Gastrocnemius medialis (tissue), 4 donors: Measurements from ENCODE around the gene NPAS3. TPM values are rescaled to one million over a fixed set of nuclear protein-coding genes. Genes with fewer than 3 reads are reported as not detected.

Source experiments
- ATAC-seq, 2 donors: fragments of 150-250 bp; one replicate each; pipeline ENCODE4 v1.9.1; 2016
- DNase-seq, 2 donors: peaks; one replicate each; pipeline ENCODE4 v3.0.0-alpha.2; 2019
- H3K27ac ChIP-seq, 4 donors: fragments of 200-600 bp; sonication (generic); 1 replicate in 1 of 4; 2 replicates in 3 of 4; pipeline ENCODE4 v1.5.1; 2016 to 2018; ENCODE audit warnings: mild to moderate bottlenecking in 2 of 4, moderate library complexity in 1 of 4
- H3K27me3 ChIP-seq, 3 donors: fragments of 200-600 bp; sonication (generic) in 2 of 3; 1 replicate in 1 of 3; 2 replicates in 2 of 3; pipeline versions ENCODE4 v1.5.1 to v1.6.0; 2016 to 2019; ENCODE audit warnings: mild to moderate bottlenecking in 1 of 3, moderate library complexity in 1 of 3
- H3K36me3 ChIP-seq, 2 donors: fragments of 200-600 bp; sonication (generic) in 1 of 2; one replicate each; pipeline ENCODE4 v1.5.1; 2017 to 2018
- H3K4me1 ChIP-seq, 2 donors: fragments of 200-600 bp; sonication (generic) in 1 of 2; one replicate each; pipeline ENCODE4 v1.5.1; 2016 to 2017; ENCODE audit warnings: mild to moderate bottlenecking in 2 of 2
- H3K4me3 ChIP-seq, 4 donors: fragments of 200-600 bp; sonication (generic) in 3 of 4; 1 replicate in 1 of 4; 2 replicates in 3 of 4; pipeline ENCODE4 v1.5.1; 2016 to 2019; ENCODE audit warnings: mild to moderate bottlenecking in 2 of 4
- H3K9me3 ChIP-seq, 3 donors: fragments of 200-600 bp; sonication (generic) in 2 of 3; 1 replicate in 1 of 3; 2 replicates in 2 of 3; pipeline ENCODE4 v1.5.1; 2016 to 2019
- POLR2A ChIP-seq, 2 donors: fragments of 450-650 bp; IDR thresholded peaks; one replicate each; pipeline ENCODE4 v1.6.1; 2017; ENCODE audit warnings: antibody characterized with exemption in 2 of 2, mild to moderate bottlenecking in 2 of 2, moderate library complexity in 2 of 2
- in situ Hi-C, 4 donors: fragments of 200-750 bp; cut with MboI; loops; one replicate each; pipeline versions ENCODE4 v1.15.0 to v1.8.0; 2017; ENCODE audit warnings: low sequenced_read_pairs in 4 of 4
- intact Hi-C: fragments of 100-400 bp; cut with DNase I; formaldehyde crosslinking; loops from one replicate; pipeline ENCODE4 v1.15.1; 2023; ENCODE audit warnings: low total_unique reads
- total RNA-seq, 4 donors: library from RNA; depleted of rRNA; stranded (reverse); fragments of >200 nt; gene quantifications; one replicate each; pipeline versions ENCODE4 v1.1.0 to v1.2.3, GENCODE V29; 2016
- TF ChIP-seq, protein P1 (sequence below), 5 experiments: fragments of 450-650 bp in 3 of 5; fragments of 200-600 bp in 2 of 5; sonication (generic) in 2 of 5; IDR thresholded peaks in 4 of 5; conservative IDR thresholded peaks in 1 of 5; 1 replicate in 4 of 5; 2 replicates in 1 of 5; pipeline ENCODE4 v1.5.1; 2016 to 2019; ENCODE audit warnings: antibody characterized with exemption in 5 of 5, mild to moderate bottlenecking in 3 of 5, moderate library complexity in 3 of 5

Gene NPAS3
- total RNA-seq, 4 donors from 2014 or later = 0.82 to 1.00 TPM; not detected in 2

DNA sequence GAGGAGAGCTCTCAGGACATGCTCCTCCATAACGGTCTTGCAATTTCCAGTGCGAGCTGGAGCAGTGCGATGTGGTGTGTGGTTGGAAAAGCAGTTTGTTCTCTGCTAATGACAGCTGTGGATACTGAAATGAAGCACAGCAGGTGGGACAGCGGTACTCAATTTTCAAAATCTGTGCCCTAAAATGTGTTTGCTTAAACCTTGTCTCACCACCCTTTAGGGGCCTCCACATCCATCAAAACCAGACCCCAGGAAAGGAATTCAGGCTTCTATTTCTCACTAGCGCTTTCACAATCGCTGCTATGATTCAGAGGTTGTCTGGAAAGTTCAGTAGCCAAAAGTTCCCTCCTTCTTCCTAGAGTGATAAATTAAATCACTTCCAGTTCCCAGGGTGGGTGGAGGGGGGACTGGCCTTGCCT lies 571.4 kb downstream of the NPAS3 start:
- Histone ChIP-seq H3K27me3 (no peaks in the 10 kb centered on the region), H3K36me3 (no peaks in the 10 kb centered on the region), H3K27ac (no peak overlapping the region), H3K4me3 (no peak overlapping the region), H3K9me3 (no peaks in the 10 kb centered on the region), H3K4me1 (no peaks in the 10 kb centered on the region)
- in situ Hi-C loops (no loop called here), intact Hi-C loops (no loop called here)
- DNase-seq (no peak), ATAC-seq (no peak)
- TF ChIP-seq, protein P1, sequence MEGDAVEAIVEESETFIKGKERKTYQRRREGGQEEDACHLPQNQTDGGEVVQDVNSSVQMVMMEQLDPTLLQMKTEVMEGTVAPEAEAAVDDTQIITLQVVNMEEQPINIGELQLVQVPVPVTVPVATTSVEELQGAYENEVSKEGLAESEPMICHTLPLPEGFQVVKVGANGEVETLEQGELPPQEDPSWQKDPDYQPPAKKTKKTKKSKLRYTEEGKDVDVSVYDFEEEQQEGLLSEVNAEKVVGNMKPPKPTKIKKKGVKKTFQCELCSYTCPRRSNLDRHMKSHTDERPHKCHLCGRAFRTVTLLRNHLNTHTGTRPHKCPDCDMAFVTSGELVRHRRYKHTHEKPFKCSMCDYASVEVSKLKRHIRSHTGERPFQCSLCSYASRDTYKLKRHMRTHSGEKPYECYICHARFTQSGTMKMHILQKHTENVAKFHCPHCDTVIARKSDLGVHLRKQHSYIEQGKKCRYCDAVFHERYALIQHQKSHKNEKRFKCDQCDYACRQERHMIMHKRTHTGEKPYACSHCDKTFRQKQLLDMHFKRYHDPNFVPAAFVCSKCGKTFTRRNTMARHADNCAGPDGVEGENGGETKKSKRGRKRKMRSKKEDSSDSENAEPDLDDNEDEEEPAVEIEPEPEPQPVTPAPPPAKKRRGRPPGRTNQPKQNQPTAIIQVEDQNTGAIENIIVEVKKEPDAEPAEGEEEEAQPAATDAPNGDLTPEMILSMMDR (IDR thresholded peaks at IDR 0.05 in 4 of 5, conservative IDR thresholded peaks at IDR 0.05 in 1 of 5) = no peak
- no peak for TF ChIP-seq POLR2A (IDR thresholded peaks at IDR 0.05)

DNA sequence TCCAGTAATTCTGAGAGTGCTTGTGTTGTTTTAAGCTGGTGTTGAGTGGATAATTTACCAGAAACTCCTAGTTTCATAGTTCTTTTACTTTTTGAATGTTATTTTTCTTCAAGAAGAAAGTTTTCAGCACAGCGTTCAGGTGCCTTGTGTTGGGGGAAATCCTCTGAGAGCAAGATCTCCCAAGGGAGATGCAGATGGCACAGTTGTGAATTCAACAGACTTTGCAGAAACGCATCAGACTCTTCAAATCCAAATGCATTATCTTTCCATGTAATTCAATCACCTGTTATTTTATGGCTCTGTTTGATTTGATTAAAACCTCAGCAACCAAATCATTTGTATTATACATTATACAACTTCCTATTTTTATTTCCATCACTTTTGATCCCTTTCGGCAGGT lies 572.3 kb downstream of the NPAS3 start:
- in situ Hi-C loops = no loop called here
- no peak for ATAC-seq
- Histone ChIP-seq H3K27me3 (no peaks in the 10 kb centered on the region), H3K4me3 (no peak overlapping the region), H3K4me1 (no peaks in the 10 kb centered on the region), H3K36me3 (no peaks in the 10 kb centered on the region), H3K27ac (no peak overlapping the region), H3K9me3 (no peaks in the 10 kb centered on the region)
- intact Hi-C loops = no loop called here
- TF ChIP-seq POLR2A (IDR thresholded peaks at IDR 0.05) = no peak
- TF ChIP-seq, protein P1 (IDR thresholded peaks at IDR 0.05 in 4 of 5, conservative IDR thresholded peaks at IDR 0.05 in 1 of 5) = no peak
- no peak for DNase-seq

DNA sequence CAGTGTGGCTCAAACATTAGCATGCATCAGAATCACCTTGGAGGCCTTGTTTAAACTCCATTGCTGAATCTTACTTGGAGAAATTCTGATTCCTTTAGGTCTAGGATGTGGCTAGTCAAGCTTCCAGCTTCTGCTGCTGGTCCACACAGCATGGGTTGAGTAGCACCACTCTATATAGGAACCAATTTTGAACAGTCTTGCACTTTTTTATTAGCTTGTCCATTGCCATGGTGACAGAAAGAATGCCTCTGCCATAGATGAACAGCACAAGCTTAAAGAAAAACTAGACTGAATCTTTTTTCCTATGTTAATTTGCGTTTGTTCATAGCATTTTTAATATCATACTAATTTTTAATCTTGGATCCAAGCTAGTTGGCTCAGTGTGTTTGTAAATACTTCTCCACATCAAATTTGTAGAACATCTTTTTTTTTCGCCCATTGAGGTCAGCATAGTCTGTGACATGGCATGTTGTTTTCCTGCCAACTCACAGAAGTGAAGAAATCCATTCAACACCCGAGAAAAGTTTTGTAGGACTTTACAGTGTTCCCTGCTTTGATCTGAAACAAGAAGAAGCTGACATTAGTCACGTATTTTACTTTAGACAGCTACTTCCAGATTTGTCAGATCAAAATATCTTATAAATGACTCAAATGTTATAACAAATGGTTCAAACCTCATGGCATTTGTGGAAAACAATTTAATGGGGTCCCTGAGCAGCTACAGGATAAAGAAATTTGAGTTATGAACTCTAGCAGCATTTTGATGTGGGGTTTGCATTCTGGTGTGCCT lies 573.4 kb downstream of the NPAS3 start:
- Histone ChIP-seq H3K36me3 (no peaks in the 10 kb centered on the region), H3K4me1 (no peaks in the 10 kb centered on the region), H3K27me3 (no peaks in the 10 kb centered on the region), H3K27ac (no peak overlapping the region), H3K9me3 (no peaks in the 10 kb centered on the region), H3K4me3 (no peak overlapping the region)
- DNase-seq (no peak), ATAC-seq (no peak)
- in situ Hi-C loops (no loop called here), intact Hi-C loops (no loop called here)
- TF ChIP-seq, protein P1 (IDR thresholded peaks at IDR 0.05 in 4 of 5, conservative IDR thresholded peaks at IDR 0.05 in 1 of 5) = no peak
- TF ChIP-seq POLR2A (IDR thresholded peaks at IDR 0.05) = no peak

DNA sequence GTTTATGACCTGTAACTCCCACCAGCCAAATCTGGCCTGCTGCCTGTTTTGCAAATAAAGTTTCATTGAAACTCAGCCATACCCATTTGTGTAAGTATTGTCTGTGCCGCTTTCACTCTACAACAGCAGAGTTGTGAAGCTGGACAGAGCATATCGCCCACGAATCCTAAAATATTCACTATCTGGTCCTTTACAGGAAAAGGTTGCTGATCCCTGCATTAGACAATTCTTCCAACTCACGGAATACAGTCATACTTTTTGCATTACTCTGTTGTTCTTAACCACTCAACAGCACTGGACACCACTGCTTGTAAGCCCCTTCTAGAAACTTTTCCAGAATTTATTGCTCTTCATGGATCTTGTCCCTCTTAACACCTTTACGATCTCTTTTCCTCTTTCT lies 576.8 kb downstream of the NPAS3 start:
- no peak for TF ChIP-seq POLR2A (IDR thresholded peaks at IDR 0.05)
- TF ChIP-seq, protein P1 (IDR thresholded peaks at IDR 0.05 in 4 of 5, conservative IDR thresholded peaks at IDR 0.05 in 1 of 5) = no peak
- intact Hi-C loops = no loop called here

More for the DNA sequence above, 576.8 kb downstream of the NPAS3 start:
- Histone ChIP-seq H3K27me3 (no peaks in the 10 kb centered on the region), H3K4me3 (no peak overlapping the region), H3K36me3 (no peaks in the 10 kb centered on the region), H3K4me1 (no peaks in the 10 kb centered on the region), H3K9me3 (no peaks in the 10 kb centered on the region), H3K27ac (no peak overlapping the region)
- DNase-seq (no peak), ATAC-seq (no peak)
- in situ Hi-C loops = no loop called here
